OCI-LY1 (cell line): ENCODE measurements around the gene PI4KA.
"Not testable (repeated sequence)": the region's sequence is repeated elsewhere in the genome, so short reads cannot be mapped to it uniquely, and the experiment has no call there.

Experiments used
- H2AFZ ChIP-seq: fragments of 200-600 bp; sonication (generic), shearing (Covaris generic); 2 replicates; pipeline ENCODE4 v1.6.0; 2014; ENCODE audit warnings: antibody characterized with exemption, mild to moderate bottlenecking, low read length
- H3F3A ChIP-seq: fragments of 200-600 bp; sonication (generic), shearing (Covaris generic); 2 replicates; pipeline ENCODE4 v1.6.0; 2014; ENCODE audit warnings: mild to moderate bottlenecking, antibody characterized with exemption, low read length, moderate library complexity; ENCODE audit not compliant: insufficient read depth
- H3K27ac ChIP-seq: fragments of 200-600 bp; sonication (generic); 2 replicates; pipeline ENCODE4 v1.5.1; 2014; ENCODE audit warnings: low read length, mixed run types, mild to moderate bottlenecking, low read depth; ENCODE audit not compliant: poor library complexity, severe bottlenecking
- H3K27me3 ChIP-seq: fragments of 200-600 bp; sonication (generic); 2 replicates; pipeline ENCODE4 v1.6.0; 2014; ENCODE audit warnings: antibody characterized with exemption, mild to moderate bottlenecking, low read length, moderate library complexity; ENCODE audit not compliant: insufficient read depth
- H3K36me3 ChIP-seq: fragments of 200-600 bp; sonication (generic); 2 replicates; pipeline ENCODE4 v1.6.1; 2014; ENCODE audit warnings: mild to moderate bottlenecking, antibody characterized with exemption, low read length, moderate library complexity, mixed read lengths; ENCODE audit not compliant: insufficient read depth
- H3K4me1 ChIP-seq: fragments of 200-600 bp; sonication (generic); 2 replicates; pipeline ENCODE4 v1.5.1; 2014; ENCODE audit warnings: mild to moderate bottlenecking, low read length, moderate library complexity; ENCODE audit not compliant: insufficient read depth, severe bottlenecking
- H3K4me2 ChIP-seq: fragments of 200-600 bp; sonication (generic), shearing (Covaris generic); 2 replicates; pipeline ENCODE4 v1.6.1; 2014; ENCODE audit warnings: low read length
- H3K4me3 ChIP-seq: fragments of 200-600 bp; sonication (generic); 2 replicates; pipeline ENCODE4 v1.5.1; 2014; ENCODE audit warnings: low read length, low read depth, mild to moderate bottlenecking, mixed read lengths; ENCODE audit not compliant: poor library complexity, severe bottlenecking
- H3K79me2 ChIP-seq: fragments of 200-600 bp; shearing (Covaris generic); 2 replicates; pipeline ENCODE4 v1.6.1; 2016; ENCODE audit warnings: mixed run types, low read length, mixed read lengths; ENCODE audit not compliant: insufficient read depth
- H3K9ac ChIP-seq: fragments of 200-600 bp; sonication (generic), shearing (Covaris generic); 2 replicates; pipeline ENCODE4 v1.6.1; 2014; ENCODE audit warnings: mild to moderate bottlenecking, low read length, mixed read lengths
- H3K9me2 ChIP-seq: fragments of 200-600 bp; sonication (generic), shearing (Covaris generic); 2 replicates; pipeline ENCODE4 v1.6.1; 2014; ENCODE audit warnings: low read depth, mild to moderate bottlenecking, low read length, mixed read lengths
- H3K9me3 ChIP-seq: fragments of 200-600 bp; shearing (Covaris generic); 2 replicates; pipeline ENCODE4 v1.6.1; 2014; ENCODE audit warnings: low read length, mixed read lengths
- H4K20me1 ChIP-seq: fragments of 200-600 bp; sonication (generic), shearing (Covaris generic); 2 replicates; pipeline ENCODE4 v1.6.0; 2016; ENCODE audit warnings: mild to moderate bottlenecking, low read length; ENCODE audit not compliant: insufficient read depth
- EZH2 ChIP-seq: fragments of 200-600 bp; sonication (generic), shearing (Covaris generic); IDR thresholded peaks from 2 replicates; pipeline ENCODE4 v1.8.0; 2017; ENCODE audit warnings: borderline replicate concordance, mixed run types, mild to moderate bottlenecking, antibody characterized with exemption, low read length, moderate library complexity, mixed read lengths
- TF ChIP-seq, protein P1 (sequence below): fragments of 200-600 bp; sonication (generic), shearing (Covaris generic); IDR thresholded peaks from 2 replicates; pipeline ENCODE4 v1.5.1; 2017; ENCODE audit warnings: mild to moderate bottlenecking, antibody characterized with exemption, low read length, moderate library complexity, mixed read lengths

The PI4KA gene

DNA sequence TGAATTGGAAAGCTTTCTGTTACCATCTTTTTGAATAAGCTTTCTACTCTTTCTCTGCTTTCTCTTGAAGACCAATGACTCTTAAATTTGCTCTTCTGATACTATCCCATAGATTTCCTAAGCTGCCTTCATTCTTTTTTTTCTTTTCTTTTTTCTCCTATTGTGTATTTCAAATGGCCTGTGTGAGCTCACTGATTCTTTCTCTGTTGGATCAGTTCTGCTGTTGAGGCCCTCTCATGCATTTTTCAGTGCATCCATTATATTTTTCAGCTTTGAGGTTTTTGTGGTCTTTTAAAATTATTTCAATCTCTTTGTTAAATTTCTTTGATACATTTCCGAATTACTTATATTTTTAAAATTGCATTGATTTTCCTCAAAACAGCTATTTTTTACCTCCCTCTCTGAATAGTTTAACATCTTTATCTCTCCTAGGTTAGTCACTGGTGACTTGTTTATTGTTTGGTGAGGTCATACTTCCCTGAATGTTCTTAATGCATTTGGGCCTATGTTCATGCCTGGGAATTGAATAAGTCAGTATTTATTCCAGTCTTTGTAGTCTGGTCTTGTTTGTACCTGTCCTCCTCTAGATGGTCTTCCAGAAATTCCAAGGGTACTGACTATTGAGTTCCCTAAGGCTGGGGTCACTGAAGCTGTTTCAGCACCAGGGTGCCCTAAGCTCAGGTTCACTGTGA is 195.3 kb downstream of the PI4KA start:
- Histone ChIP-seq H3K4me3 (no peak overlapping the region), H3K9ac (no peak overlapping the region), H2AFZ (no peak overlapping the region), H3F3A (no peaks in the 10 kb centered on the region), H3K27me3 (no peaks in the 10 kb centered on the region), H3K9me2 (no peaks in the 10 kb centered on the region), H3K4me1 (no peaks in the 10 kb centered on the region), H3K27ac (no peak overlapping the region), H3K4me2 (no peak overlapping the region), H3K79me2 (no peaks in the 10 kb centered on the region), H4K20me1 (no peaks in the 10 kb centered on the region), H3K36me3 (no peaks in the 10 kb centered on the region), H3K9me3 (no peaks in the 10 kb centered on the region)
- TF ChIP-seq, protein P1, sequence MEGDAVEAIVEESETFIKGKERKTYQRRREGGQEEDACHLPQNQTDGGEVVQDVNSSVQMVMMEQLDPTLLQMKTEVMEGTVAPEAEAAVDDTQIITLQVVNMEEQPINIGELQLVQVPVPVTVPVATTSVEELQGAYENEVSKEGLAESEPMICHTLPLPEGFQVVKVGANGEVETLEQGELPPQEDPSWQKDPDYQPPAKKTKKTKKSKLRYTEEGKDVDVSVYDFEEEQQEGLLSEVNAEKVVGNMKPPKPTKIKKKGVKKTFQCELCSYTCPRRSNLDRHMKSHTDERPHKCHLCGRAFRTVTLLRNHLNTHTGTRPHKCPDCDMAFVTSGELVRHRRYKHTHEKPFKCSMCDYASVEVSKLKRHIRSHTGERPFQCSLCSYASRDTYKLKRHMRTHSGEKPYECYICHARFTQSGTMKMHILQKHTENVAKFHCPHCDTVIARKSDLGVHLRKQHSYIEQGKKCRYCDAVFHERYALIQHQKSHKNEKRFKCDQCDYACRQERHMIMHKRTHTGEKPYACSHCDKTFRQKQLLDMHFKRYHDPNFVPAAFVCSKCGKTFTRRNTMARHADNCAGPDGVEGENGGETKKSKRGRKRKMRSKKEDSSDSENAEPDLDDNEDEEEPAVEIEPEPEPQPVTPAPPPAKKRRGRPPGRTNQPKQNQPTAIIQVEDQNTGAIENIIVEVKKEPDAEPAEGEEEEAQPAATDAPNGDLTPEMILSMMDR = no peak
- no peak for TF ChIP-seq EZH2

DNA sequence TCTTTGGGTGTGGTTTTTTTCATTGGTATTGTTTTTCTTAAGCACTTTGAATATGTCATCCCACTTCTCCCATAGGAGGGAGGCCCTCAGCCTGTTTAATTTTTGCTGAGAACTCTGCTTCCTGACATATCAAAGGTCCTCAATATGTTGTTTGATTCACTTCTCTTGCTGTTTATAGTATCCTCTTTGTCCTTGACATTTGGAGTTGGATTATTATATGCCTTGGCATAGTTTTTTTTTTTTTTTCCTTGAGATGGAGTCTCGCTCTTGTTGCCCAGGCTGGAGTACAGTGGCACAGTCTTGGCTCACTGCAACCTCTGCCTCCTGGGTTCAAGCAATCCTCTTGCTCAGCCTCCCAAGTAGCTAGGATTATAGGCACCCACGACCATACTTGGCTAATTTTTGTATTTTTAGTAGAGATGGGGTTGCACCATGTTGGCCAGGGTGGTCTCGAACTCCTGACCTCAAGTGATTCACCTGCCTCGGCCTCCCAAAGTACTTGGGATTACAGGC is 196.0 kb downstream of the PI4KA start:
- not testable (repeated sequence) for H3F3A ChIP-seq, H4K20me1 ChIP-seq, H3K9me3 ChIP-seq

DNA sequence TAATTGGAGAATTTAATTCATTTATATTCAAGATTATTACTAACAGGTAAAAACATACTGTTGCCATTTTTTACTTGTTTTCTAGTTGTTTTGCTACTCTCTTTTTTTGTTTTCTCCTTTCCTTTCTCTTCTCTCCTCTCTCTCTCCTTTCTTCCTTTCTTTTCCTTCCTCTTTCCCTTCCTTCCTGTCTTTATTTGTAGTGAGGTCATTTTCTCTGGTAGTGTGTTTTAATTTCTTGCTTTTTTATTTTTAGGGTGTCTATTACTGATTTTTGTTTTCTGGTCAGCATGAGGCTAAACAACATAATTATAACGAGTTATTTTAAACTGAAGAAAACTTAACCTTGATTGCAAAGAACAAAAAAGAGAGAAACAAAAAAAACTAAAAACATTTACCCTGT is 197.1 kb downstream of the PI4KA start:
- TF ChIP-seq, protein P1 = no peak
- no peak for TF ChIP-seq EZH2
- H3K9ac ChIP-seq = no peak overlapping the region
- no peaks in the 10 kb centered on the region for H3K4me1 ChIP-seq
- H3K4me2 ChIP-seq = no peak overlapping the region
- H2AFZ ChIP-seq = no peak overlapping the region
- no peak overlapping the region for H3K27ac ChIP-seq
- H3K9me3 ChIP-seq = no peaks in the 10 kb centered on the region
- H3K79me2 ChIP-seq = no peaks in the 10 kb centered on the region
- no peaks in the 10 kb centered on the region; the same call in 1 of the 2 replicates for H3K27me3 ChIP-seq
- H4K20me1 ChIP-seq = no peaks in the 10 kb centered on the region
- H3K36me3 ChIP-seq = no peaks in the 10 kb centered on the region
- H3K4me3 ChIP-seq = no peak overlapping the region
- no peaks in the 10 kb centered on the region for H3F3A ChIP-seq
- H3K9me2 ChIP-seq = no peaks in the 10 kb centered on the region

More for the DNA sequence above, 196.0 kb downstream of the PI4KA start:
- not testable (repeated sequence) for H3K27me3 ChIP-seq, H3K9me2 ChIP-seq, H2AFZ ChIP-seq, H3K27ac ChIP-seq, H3K4me2 ChIP-seq, H3K4me3 ChIP-seq, H3K36me3 ChIP-seq, H3K4me1 ChIP-seq, H3K79me2 ChIP-seq, H3K9ac ChIP-seq

DNA sequence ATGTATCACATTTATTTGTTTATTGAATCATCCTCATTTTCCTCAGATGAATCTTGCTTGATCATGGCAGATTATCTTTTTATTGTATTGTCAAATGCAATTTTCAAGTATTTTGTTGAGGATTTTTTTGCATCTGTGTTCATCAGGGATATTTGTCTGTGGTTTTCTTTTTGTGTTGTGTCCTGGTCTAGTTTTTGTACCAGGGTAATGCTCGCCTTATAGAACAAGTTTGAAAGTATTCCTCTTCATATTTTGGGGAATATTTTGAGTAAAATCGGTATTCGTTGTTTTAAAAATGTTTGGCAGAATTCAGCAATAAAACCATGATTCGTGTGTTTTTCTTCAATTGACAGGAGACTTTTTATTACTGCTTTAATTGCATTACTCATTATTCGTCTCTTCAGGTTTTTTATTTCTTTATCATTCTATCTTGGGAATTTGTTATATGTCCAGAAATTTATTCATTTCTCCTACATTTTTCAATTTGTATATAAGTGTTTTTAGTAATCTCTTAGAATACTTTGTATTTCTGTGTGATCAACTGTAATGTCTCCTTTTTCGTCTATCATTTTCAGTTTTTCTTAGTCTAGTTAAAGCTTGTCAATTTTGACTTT is 198.1 kb downstream of the PI4KA start:
- Histone ChIP-seq H3F3A (no peaks in the 10 kb centered on the region), H3K9me3 (no peaks in the 10 kb centered on the region), H3K4me1 (no peaks in the 10 kb centered on the region), H3K27ac (no peak overlapping the region), H3K4me2 (no peak overlapping the region), H3K36me3 (no peaks in the 10 kb centered on the region), H3K79me2 (no peaks in the 10 kb centered on the region), H3K4me3 (no peak overlapping the region), H3K9me2 (no peaks in the 10 kb centered on the region), H2AFZ (no peak overlapping the region), H3K9ac (no peak overlapping the region), H4K20me1 (no peaks in the 10 kb centered on the region), H3K27me3 (no peaks in the 10 kb centered on the region; the same call in 1 of the 2 replicates)
- no peak for TF ChIP-seq EZH2
- TF ChIP-seq, protein P1 = no peak
